Measurements from ENCODE around the gene EIF5. TPM values are rescaled to one million over a fixed set of nuclear protein-coding genes. Genes with fewer than 3 reads are reported as not detected.
A peak's percentile ranks its signal among the peaks of the same experiment; 100 is the strongest.

The EIF5 gene
- total and polyA plus RNA-seq, 2 experiments from 2014 or later = 194 to 634 TPM

GRCh38 chr14:103317976-103318580 lies 16.0 kb upstream of the EIF5 start:
- no peak overlapping the region for H3K27ac Mint-ChIP-seq
- H3K27ac ChIP-seq (ENCODE audit: low read depth) = no peak overlapping the region
- peaks cover 26% of the 10 kb centered on the region for H3K4me1 ChIP-seq (ENCODE audit: insufficient read depth)
- no peak overlapping the region for H3K4me3 ChIP-seq
- peaks cover 37% of the 10 kb centered on the region for H3K4me1 Mint-ChIP-seq
- H2AFZ ChIP-seq = peak overlapping the region; percentile 32; the same call in 1 of the 2 replicates
- H3K27me3 Mint-ChIP-seq (ENCODE audit: insufficient read depth, low read depth, poor library complexity) = peaks cover 11% of the 10 kb centered on the region
- DNase-seq (ENCODE audit: low spot score) = no peak
- TF ChIP-seq CREB1 (CRISPR knock-in tag; IDR thresholded peaks at IDR 0.05; ENCODE audit: low read depth) = no peak
- TF ChIP-seq NANOG (IDR thresholded peaks at IDR 0.05; ENCODE audit: borderline replicate concordance) = no peak
- TF ChIP-seq ZNF331 (CRISPR knock-in tag; IDR thresholded peaks at IDR 0.05; ENCODE audit: low read depth) = no peak
- TF ChIP-seq, protein P1, sequence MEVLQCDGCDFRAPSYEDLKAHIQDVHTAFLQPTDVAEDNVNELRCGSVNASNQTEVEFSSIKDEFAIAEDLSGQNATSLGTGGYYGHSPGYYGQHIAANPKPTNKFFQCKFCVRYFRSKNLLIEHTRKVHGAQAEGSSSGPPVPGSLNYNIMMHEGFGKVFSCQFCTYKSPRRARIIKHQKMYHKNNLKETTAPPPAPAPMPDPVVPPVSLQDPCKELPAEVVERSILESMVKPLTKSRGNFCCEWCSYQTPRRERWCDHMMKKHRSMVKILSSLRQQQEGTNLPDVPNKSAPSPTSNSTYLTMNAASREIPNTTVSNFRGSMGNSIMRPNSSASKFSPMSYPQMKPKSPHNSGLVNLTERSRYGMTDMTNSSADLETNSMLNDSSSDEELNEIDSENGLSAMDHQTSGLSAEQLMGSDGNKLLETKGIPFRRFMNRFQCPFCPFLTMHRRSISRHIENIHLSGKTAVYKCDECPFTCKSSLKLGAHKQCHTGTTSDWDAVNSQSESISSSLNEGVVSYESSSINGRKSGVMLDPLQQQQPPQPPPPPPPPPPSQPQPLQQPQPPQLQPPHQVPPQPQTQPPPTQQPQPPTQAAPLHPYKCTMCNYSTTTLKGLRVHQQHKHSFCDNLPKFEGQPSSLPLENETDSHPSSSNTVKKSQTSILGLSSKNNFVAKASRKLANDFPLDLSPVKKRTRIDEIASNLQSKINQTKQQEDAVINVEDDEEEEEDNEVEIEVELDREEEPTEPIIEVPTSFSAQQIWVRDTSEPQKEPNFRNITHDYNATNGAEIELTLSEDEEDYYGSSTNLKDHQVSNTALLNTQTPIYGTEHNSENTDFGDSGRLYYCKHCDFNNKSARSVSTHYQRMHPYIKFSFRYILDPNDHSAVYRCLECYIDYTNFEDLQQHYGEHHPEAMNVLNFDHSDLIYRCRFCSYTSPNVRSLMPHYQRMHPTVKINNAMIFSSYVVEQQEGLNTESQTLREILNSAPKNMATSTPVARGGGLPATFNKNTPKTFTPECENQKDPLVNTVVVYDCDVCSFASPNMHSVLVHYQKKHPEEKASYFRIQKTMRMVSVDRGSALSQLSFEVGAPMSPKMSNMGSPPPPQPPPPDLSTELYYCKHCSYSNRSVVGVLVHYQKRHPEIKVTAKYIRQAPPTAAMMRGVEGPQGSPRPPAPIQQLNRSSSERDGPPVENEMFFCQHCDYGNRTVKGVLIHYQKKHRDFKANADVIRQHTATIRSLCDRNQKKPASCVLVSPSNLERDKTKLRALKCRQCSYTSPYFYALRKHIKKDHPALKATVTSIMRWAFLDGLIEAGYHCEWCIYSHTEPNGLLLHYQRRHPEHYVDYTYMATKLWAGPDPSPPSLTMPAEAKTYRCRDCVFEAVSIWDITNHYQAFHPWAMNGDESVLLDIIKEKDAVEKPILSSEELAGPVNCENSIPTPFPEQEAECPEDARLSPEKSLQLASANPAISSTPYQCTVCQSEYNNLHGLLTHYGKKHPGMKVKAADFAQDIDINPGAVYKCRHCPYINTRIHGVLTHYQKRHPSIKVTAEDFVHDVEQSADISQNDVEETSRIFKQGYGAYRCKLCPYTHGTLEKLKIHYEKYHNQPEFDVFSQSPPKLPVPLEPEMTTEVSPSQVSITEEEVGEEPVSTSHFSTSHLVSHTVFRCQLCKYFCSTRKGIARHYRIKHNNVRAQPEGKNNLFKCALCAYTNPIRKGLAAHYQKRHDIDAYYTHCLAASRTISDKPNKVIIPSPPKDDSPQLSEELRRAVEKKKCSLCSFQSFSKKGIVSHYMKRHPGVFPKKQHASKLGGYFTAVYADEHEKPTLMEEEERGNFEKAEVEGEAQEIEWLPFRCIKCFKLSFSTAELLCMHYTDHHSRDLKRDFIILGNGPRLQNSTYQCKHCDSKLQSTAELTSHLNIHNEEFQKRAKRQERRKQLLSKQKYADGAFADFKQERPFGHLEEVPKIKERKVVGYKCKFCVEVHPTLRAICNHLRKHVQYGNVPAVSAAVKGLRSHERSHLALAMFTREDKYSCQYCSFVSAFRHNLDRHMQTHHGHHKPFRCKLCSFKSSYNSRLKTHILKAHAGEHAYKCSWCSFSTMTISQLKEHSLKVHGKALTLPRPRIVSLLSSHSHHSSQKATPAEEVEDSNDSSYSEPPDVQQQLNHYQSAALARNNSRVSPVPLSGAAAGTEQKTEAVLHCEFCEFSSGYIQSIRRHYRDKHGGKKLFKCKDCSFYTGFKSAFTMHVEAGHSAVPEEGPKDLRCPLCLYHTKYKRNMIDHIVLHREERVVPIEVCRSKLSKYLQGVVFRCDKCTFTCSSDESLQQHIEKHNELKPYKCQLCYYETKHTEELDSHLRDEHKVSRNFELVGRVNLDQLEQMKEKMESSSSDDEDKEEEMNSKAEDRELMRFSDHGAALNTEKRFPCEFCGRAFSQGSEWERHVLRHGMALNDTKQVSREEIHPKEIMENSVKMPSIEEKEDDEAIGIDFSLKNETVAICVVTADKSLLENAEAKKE (CRISPR knock-in tag; IDR thresholded peaks at IDR 0.05) = no peak
- no peak for TF ChIP-seq POLR2AphosphoS5 (IDR thresholded peaks at IDR 0.05; ENCODE audit: low read depth)
- TF ChIP-seq, protein P2, sequence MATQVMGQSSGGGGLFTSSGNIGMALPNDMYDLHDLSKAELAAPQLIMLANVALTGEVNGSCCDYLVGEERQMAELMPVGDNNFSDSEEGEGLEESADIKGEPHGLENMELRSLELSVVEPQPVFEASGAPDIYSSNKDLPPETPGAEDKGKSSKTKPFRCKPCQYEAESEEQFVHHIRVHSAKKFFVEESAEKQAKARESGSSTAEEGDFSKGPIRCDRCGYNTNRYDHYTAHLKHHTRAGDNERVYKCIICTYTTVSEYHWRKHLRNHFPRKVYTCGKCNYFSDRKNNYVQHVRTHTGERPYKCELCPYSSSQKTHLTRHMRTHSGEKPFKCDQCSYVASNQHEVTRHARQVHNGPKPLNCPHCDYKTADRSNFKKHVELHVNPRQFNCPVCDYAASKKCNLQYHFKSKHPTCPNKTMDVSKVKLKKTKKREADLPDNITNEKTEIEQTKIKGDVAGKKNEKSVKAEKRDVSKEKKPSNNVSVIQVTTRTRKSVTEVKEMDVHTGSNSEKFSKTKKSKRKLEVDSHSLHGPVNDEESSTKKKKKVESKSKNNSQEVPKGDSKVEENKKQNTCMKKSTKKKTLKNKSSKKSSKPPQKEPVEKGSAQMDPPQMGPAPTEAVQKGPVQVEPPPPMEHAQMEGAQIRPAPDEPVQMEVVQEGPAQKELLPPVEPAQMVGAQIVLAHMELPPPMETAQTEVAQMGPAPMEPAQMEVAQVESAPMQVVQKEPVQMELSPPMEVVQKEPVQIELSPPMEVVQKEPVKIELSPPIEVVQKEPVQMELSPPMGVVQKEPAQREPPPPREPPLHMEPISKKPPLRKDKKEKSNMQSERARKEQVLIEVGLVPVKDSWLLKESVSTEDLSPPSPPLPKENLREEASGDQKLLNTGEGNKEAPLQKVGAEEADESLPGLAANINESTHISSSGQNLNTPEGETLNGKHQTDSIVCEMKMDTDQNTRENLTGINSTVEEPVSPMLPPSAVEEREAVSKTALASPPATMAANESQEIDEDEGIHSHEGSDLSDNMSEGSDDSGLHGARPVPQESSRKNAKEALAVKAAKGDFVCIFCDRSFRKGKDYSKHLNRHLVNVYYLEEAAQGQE (IDR thresholded peaks at IDR 0.05; ENCODE audit: unreplicated experiment) = no peak
- no peak for TF ChIP-seq STAT1 (IDR thresholded peaks at IDR 0.05; ENCODE audit: unreplicated experiment)
- TF ChIP-seq, protein P3, sequence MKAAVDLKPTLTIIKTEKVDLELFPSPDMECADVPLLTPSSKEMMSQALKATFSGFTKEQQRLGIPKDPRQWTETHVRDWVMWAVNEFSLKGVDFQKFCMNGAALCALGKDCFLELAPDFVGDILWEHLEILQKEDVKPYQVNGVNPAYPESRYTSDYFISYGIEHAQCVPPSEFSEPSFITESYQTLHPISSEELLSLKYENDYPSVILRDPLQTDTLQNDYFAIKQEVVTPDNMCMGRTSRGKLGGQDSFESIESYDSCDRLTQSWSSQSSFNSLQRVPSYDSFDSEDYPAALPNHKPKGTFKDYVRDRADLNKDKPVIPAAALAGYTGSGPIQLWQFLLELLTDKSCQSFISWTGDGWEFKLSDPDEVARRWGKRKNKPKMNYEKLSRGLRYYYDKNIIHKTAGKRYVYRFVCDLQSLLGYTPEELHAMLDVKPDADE (IDR thresholded peaks at IDR 0.05) = no peak
- no peak for TF ChIP-seq EZH2phosphoT487 (IDR thresholded peaks at IDR 0.05; ENCODE audit: unreplicated experiment)
- no peak for TF ChIP-seq EZH2 (IDR thresholded peaks at IDR 0.05; ENCODE audit: low read depth, unreplicated experiment)
- TF ChIP-seq, protein P4, sequence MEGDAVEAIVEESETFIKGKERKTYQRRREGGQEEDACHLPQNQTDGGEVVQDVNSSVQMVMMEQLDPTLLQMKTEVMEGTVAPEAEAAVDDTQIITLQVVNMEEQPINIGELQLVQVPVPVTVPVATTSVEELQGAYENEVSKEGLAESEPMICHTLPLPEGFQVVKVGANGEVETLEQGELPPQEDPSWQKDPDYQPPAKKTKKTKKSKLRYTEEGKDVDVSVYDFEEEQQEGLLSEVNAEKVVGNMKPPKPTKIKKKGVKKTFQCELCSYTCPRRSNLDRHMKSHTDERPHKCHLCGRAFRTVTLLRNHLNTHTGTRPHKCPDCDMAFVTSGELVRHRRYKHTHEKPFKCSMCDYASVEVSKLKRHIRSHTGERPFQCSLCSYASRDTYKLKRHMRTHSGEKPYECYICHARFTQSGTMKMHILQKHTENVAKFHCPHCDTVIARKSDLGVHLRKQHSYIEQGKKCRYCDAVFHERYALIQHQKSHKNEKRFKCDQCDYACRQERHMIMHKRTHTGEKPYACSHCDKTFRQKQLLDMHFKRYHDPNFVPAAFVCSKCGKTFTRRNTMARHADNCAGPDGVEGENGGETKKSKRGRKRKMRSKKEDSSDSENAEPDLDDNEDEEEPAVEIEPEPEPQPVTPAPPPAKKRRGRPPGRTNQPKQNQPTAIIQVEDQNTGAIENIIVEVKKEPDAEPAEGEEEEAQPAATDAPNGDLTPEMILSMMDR (conservative IDR thresholded peaks at IDR 0.05; ENCODE audit: low read depth in 2 of 2) = no peak
- no peak for TF ChIP-seq ZNF114 (CRISPR knock-in tag; IDR thresholded peaks at IDR 0.05)
- TF ChIP-seq JUNB (IDR thresholded peaks at IDR 0.05; ENCODE audit: unreplicated experiment) = no peak
- H3K9me2 ChIP-seq (ENCODE audit: insufficient read depth) = no peaks in the 10 kb centered on the region
- peaks cover 10% of the 10 kb centered on the region; the same call in 1 of the 2 replicates for H3F3A ChIP-seq (replicated peaks; ENCODE audit: low read depth)
- no peaks in the 10 kb centered on the region for H3K36me3 Mint-ChIP-seq (ENCODE audit: low read depth)
- no peak overlapping the region for H3K4me3 Mint-ChIP-seq
- no peaks in the 10 kb centered on the region for H3K9me3 Mint-ChIP-seq
- ATAC-seq = no peak
- H3K79me2 ChIP-seq (replicated peaks; ENCODE audit: insufficient read depth) = no peaks in the 10 kb centered on the region
- H4K20me1 ChIP-seq (replicated peaks; ENCODE audit: insufficient read depth) = no peaks in the 10 kb centered on the region
- H3K4me2 ChIP-seq = peak overlapping the region; percentile 65
- H3K36me3 ChIP-seq (ENCODE audit: insufficient read depth) = no peaks in the 10 kb centered on the region
- H3K27me3 ChIP-seq (ENCODE audit: insufficient read depth) = no peaks in the 10 kb centered on the region
